ENCODE results near the gene FAXDC2. TPM values are rescaled to one million over a fixed set of nuclear protein-coding genes. Genes with fewer than 3 reads are reported as not detected.

The FAXDC2 gene
- total and polyA plus RNA-seq, 4 donors: 14.0 to 46.8 (median 28.2) TPM

DNA sequence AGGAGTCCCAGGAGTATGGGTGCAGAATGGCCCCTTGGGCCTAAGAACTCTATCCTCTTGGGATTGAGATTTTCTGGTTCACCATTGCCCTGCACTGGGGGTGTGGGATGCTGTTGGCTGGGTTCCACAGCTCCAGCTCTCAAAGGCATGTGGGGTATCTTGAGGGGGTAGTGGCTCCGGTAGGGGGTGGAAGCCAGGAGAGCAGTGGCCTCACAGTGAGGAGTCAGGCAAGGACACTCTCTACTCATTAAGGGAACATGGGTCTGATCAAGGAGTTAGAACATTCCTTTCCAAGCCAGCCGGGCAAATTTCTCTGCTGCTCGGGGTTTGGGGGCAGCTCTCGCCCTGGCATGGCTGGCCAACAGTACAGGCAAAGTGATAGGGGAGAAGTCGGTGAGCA, 62.2 kb downstream of the FAXDC2 start:
- Histone ChIP-seq H3K36me3 (ENCODE audit: control insufficient read depth in 1 of 2, insufficient read depth in 2 of 2, low read length in 1 of 2) (peaks cover 3 to 6% of the 10 kb centered on the region in 2 donors), H3K4me3 (ENCODE audit: low read length in 2 of 2) (no peak overlapping the region), H3K27me3 (ENCODE audit: control insufficient read depth in 1 of 2, insufficient read depth in 2 of 2, low read length in 1 of 2) (no peaks in the 10 kb centered on the region), H3K4me1 (ENCODE audit: control insufficient read depth in 1 of 2, insufficient read depth in 2 of 2, low read length in 2 of 2) (peaks cover 2 to 16% of the 10 kb centered on the region in 2 donors), H3K27ac (ENCODE audit: low read depth in 1 of 2, low read length in 2 of 2) (no peak overlapping the region), H3K9me3 (ENCODE audit: control insufficient read depth, low read length) (no peaks in the 10 kb centered on the region)
- DNase-seq (no peak), ATAC-seq (ENCODE audit: low FRiP score) (no peak)
- intact Hi-C loops (cut with DNase I): no loop called here
- 42 to 44% methylated on average over 5 of the region's 5 CpGs for WGBS, 2 donors

DNA sequence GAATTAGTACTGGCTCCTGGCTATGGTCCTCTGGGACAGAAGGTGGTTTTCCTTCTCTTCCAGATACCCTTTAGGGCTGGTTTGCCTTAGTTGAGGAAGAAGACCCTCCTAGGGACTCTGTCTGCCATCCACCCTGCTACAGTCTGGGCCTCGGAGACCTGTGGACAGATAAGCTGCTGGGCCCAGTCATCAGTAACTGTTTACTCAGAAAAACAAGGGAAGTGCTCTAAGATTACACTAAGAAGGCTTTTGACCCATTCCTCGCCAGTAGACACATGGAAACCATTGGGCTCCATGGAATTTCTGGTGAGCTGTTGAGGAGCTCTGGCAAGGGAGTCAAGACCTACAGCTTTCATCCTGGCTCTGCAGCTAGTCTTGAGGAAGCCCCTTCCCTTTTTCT, 64.0 kb downstream of the FAXDC2 start:
- Histone ChIP-seq H3K4me1 (ENCODE audit: control insufficient read depth in 1 of 2, insufficient read depth in 2 of 2, low read length in 2 of 2) (peaks cover 2 to 16% of the 10 kb centered on the region in 2 donors), H3K27ac (ENCODE audit: low read depth in 1 of 2, low read length in 2 of 2) (no peak overlapping the region), H3K36me3 (ENCODE audit: control insufficient read depth in 1 of 2, insufficient read depth in 2 of 2, low read length in 1 of 2) (peaks cover 0 to 2% of the 10 kb centered on the region in 2 donors), H3K9me3 (ENCODE audit: control insufficient read depth, low read length) (no peaks in the 10 kb centered on the region), H3K27me3 (ENCODE audit: control insufficient read depth in 1 of 2, insufficient read depth in 2 of 2, low read length in 1 of 2) (no peaks in the 10 kb centered on the region), H3K4me3 (ENCODE audit: low read length in 2 of 2) (no peak overlapping the region)
- WGBS, 2 donors: 50 to 59% methylated on average over 2 of the region's 2 CpGs
- ATAC-seq (ENCODE audit: low FRiP score): no peak
- intact Hi-C loops (cut with DNase I): no loop called here
- no peak for DNase-seq

DNA sequence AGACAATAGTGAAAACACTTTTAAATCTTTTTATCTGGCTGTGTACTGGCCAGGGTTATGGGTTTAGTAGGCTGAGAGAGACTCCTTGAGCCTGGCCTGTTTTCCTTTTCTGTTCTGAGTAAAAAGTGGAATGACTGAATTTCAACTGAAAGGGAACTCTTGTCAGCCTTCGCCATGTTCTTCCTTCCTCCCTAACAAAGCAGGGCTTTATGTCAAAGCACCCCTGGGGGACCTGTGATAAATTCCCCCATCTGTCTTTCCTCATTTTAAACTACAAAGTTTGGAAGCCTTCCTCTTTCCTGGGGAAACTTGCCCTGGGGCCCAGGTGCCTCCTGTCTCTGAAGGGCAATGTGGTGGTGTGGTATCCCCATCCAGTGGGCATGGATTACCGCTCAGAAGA, 65.5 kb downstream of the FAXDC2 start:
- no peak overlapping the region for H3K4me3 ChIP-seq (ENCODE audit: low read length in 2 of 2)
- H3K4me1 ChIP-seq (ENCODE audit: control insufficient read depth in 1 of 2, insufficient read depth in 2 of 2, low read length in 2 of 2): peaks cover 2 to 16% of the 10 kb centered on the region in 2 donors
- H3K36me3 ChIP-seq (ENCODE audit: control insufficient read depth in 1 of 2, insufficient read depth in 2 of 2, low read length in 1 of 2): no peaks in the 10 kb centered on the region
- H3K9me3 ChIP-seq (ENCODE audit: control insufficient read depth, low read length): no peaks in the 10 kb centered on the region
- WGBS, 2 donors: 97 to 98% methylated on average over 2 of the region's 2 CpGs
- H3K27me3 ChIP-seq (ENCODE audit: control insufficient read depth in 1 of 2, insufficient read depth in 2 of 2, low read length in 1 of 2): no peaks in the 10 kb centered on the region
- DNase-seq (no peak), ATAC-seq (ENCODE audit: low FRiP score) (no peak)
- H3K27ac ChIP-seq (ENCODE audit: low read depth in 1 of 2, low read length in 2 of 2): no peak overlapping the region
- intact Hi-C loops (cut with DNase I): no loop called here

DNA sequence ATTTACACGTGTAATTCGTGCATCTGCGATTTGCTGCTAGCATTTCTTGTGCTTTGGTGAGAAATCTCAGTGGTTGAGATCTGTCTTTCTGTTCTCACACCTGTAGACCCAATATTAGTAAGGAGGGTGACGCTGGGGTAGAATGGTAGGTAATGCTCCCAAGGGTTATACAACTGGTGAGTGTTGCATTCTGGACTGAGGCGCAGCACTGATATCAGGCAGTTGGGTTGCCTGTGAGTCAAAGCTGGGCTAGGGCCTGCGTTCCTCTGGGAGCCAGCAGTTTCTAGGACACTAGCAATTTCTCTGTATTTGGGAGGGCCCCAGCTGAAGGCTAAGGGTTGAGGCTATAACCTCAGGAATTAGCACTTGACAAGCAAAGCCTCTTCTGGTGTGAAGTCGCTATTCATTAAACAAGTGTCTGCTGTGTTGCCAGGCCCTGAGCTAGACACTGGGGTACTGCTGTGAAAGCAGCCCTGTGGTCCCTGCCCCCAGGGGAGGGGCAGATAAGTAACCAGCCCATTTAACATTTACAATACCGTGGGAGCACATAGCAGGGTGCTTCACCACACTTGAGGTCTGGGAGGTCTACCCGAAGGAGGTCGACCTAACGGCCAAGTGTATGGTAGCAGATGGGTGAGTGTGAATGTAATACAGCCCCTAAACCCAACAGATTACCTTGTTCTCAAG, 66.5 kb downstream of the FAXDC2 start:
- Histone ChIP-seq H3K27ac (ENCODE audit: low read depth in 1 of 2, low read length in 2 of 2) (no peak overlapping the region), H3K36me3 (ENCODE audit: control insufficient read depth in 1 of 2, insufficient read depth in 2 of 2, low read length in 1 of 2) (no peaks in the 10 kb centered on the region), H3K4me3 (ENCODE audit: low read length in 2 of 2) (no peak overlapping the region), H3K9me3 (ENCODE audit: control insufficient read depth, low read length) (no peaks in the 10 kb centered on the region), H3K4me1 (ENCODE audit: control insufficient read depth in 1 of 2, insufficient read depth in 2 of 2, low read length in 2 of 2) (peaks cover 2 to 16% of the 10 kb centered on the region in 2 donors), H3K27me3 (ENCODE audit: control insufficient read depth in 1 of 2, insufficient read depth in 2 of 2, low read length in 1 of 2) (no peaks in the 10 kb centered on the region)
- intact Hi-C loops (cut with DNase I): no loop called here
- ATAC-seq (ENCODE audit: low FRiP score): peak; percentile 37
- 62 to 65% methylated on average over 11 of the region's 11 CpGs for WGBS, 2 donors
- DNase-seq: no peak

DNA sequence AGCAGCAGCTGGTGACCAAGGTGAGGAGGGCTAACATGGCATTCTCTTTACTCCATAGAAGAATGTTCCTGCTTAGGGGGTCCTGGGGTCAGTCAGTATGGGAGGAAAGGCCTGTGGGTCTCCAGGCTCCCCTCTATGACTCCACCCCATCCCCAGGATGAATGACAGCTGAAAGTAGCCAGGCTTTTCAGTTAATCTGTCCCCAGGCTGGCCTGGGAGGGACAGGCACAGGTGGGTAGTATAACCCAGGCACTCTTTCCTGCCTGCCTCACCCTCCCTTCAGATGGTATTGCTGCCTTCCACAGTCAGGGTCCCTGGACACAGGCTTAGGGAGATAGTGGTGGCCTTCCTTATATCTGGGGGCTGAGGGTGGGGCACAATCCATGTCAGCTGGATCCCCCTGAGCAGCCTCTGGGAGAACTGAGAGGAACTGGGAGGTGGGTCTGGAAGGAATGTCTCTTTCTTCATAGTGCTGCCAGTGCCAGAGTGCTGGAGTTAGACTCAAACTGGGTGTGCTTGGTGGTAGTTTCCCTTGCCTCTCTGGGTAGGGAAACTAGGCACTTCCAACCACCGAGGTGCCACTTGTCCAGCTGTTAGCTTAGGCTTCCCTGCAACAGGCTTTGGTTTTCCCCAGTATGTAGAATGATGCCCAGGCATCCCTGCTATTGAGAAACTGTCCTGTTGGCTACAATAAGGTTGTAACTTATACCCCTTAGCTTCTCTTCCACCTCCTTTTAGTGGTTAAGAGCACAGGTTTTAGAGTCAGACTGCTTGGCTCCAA, 67.4 kb downstream of the FAXDC2 start:
- 21 to 58% methylated on average over 1 of the region's 1 CpG for WGBS, 2 donors
- no peaks in the 10 kb centered on the region for H3K9me3 ChIP-seq (ENCODE audit: control insufficient read depth, low read length)
- DNase-seq: no peak
- no peak overlapping the region for H3K27ac ChIP-seq (ENCODE audit: low read depth in 1 of 2, low read length in 2 of 2)
- H3K4me1 ChIP-seq (ENCODE audit: control insufficient read depth in 1 of 2, insufficient read depth in 2 of 2, low read length in 2 of 2): peaks cover 2 to 16% of the 10 kb centered on the region in 2 donors
- intact Hi-C loops (cut with DNase I): no loop called here
- no peak overlapping the region for H3K4me3 ChIP-seq (ENCODE audit: low read length in 2 of 2)
- H3K27me3 ChIP-seq (ENCODE audit: control insufficient read depth in 1 of 2, insufficient read depth in 2 of 2, low read length in 1 of 2): no peaks in the 10 kb centered on the region
- ATAC-seq (ENCODE audit: low FRiP score): peak; percentile 6
- no peaks in the 10 kb centered on the region for H3K36me3 ChIP-seq (ENCODE audit: control insufficient read depth in 1 of 2, insufficient read depth in 2 of 2, low read length in 1 of 2)

DNA sequence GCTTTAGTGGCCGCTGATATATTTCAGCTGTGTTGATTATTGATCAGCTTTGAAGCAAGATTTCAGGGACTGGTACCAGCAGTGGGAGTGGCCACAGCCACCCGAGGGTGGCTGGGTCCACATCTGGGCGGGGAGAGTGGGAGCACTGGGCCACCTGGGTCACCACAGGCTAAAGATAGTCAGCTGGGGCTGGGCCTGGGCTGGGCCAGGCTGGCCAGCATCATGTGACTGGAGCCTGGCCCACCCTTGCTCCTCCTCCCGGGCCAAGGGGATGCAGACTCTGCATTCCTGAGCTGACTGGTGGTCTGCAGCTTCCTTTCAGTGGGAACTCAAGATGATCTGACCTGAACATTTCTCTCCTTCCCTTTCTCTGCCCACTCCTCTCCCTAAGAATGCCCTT, 68.1 kb downstream of the FAXDC2 start:
- no peak overlapping the region for H3K27ac ChIP-seq (ENCODE audit: low read depth in 1 of 2, low read length in 2 of 2)
- WGBS, 2 donors: 49 to 58% methylated on average over 4 of the region's 4 CpGs

DNA sequence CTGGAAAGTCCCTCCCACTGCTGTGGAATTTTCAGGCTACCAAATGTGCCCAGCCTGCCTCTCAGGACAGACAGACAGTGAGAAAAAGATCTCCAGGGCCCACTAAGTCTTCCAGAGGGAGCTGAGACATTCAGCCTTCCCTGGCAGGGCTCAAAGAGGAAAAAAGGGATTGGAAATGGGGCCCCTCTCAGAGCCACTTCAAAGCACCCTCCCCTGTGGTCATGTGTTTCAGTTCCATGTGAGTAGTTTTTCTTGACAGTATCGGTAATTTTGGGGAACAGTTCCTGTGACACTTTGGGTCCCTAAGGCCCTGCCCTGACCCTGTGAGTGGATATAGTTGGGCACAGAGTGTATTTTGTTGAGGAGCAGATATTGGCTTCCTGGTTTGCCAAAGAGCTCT, 70.3 kb downstream of the FAXDC2 start:
- no peak overlapping the region for H3K4me3 ChIP-seq (ENCODE audit: low read length in 2 of 2)
- no peaks in the 10 kb centered on the region for H3K27me3 ChIP-seq (ENCODE audit: control insufficient read depth in 1 of 2, insufficient read depth in 2 of 2, low read length in 1 of 2)
- intact Hi-C loops (cut with DNase I): no loop called here
- ATAC-seq (ENCODE audit: low FRiP score): no peak
- 59 to 70% methylated on average over 1 of the region's 1 CpG for WGBS, 2 donors
- peaks cover 2 to 7% of the 10 kb centered on the region in 2 donors for H3K4me1 ChIP-seq (ENCODE audit: control insufficient read depth in 1 of 2, insufficient read depth in 2 of 2, low read length in 2 of 2)
- no peaks in the 10 kb centered on the region for H3K36me3 ChIP-seq (ENCODE audit: control insufficient read depth in 1 of 2, insufficient read depth in 2 of 2, low read length in 1 of 2)
- no peak overlapping the region for H3K27ac ChIP-seq (ENCODE audit: low read depth in 1 of 2, low read length in 2 of 2)
- no peak for DNase-seq
- H3K9me3 ChIP-seq (ENCODE audit: control insufficient read depth, low read length): no peaks in the 10 kb centered on the region

More for the DNA sequence above, 68.1 kb downstream of the FAXDC2 start:
- DNase-seq: no peak
- no peak for ATAC-seq (ENCODE audit: low FRiP score)
- no peak overlapping the region for H3K4me3 ChIP-seq (ENCODE audit: low read length in 2 of 2)
- no peaks in the 10 kb centered on the region for H3K9me3 ChIP-seq (ENCODE audit: control insufficient read depth, low read length)
- intact Hi-C loops (cut with DNase I): no loop called here
- peaks cover 2 to 13% of the 10 kb centered on the region in 2 donors for H3K4me1 ChIP-seq (ENCODE audit: control insufficient read depth in 1 of 2, insufficient read depth in 2 of 2, low read length in 2 of 2)
- H3K27me3 ChIP-seq (ENCODE audit: control insufficient read depth in 1 of 2, insufficient read depth in 2 of 2, low read length in 1 of 2): no peaks in the 10 kb centered on the region
- no peaks in the 10 kb centered on the region for H3K36me3 ChIP-seq (ENCODE audit: control insufficient read depth in 1 of 2, insufficient read depth in 2 of 2, low read length in 1 of 2)

DNA sequence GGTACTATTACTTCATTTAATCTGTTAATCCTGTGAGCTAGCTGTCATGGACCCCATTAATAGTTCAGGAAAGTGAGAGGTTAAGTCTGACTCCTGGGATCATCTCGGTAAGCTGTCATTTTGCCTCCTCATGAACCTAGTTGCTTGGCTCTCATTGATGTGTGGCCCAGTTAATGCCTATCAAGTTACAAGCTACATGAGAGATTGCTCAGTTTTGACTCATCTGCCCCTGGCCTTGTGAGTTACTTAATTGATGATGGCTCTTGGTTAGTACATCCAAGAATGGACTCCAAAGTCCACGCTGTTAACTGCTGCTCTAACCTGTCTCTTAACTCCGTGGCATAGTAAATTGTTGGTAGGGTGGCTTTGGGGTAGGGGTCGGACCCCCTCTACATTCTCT, 71.3 kb downstream of the FAXDC2 start:
- Histone ChIP-seq H3K4me3 (ENCODE audit: low read length in 2 of 2) (no peak overlapping the region), H3K9me3 (ENCODE audit: control insufficient read depth, low read length) (no peaks in the 10 kb centered on the region), H3K27ac (ENCODE audit: low read depth in 1 of 2, low read length in 2 of 2) (no peak overlapping the region), H3K4me1 (ENCODE audit: control insufficient read depth in 1 of 2, insufficient read depth in 2 of 2, low read length in 2 of 2) (peaks cover 2 to 3% of the 10 kb centered on the region in 2 donors), H3K36me3 (ENCODE audit: control insufficient read depth in 1 of 2, insufficient read depth in 2 of 2, low read length in 1 of 2) (no peaks in the 10 kb centered on the region), H3K27me3 (ENCODE audit: control insufficient read depth in 1 of 2, insufficient read depth in 2 of 2, low read length in 1 of 2) (no peaks in the 10 kb centered on the region)
- 91 to 92% methylated on average over 4 of the region's 4 CpGs for WGBS, 2 donors
- ATAC-seq (ENCODE audit: low FRiP score) (no peak), DNase-seq (no peak)
- intact Hi-C loops (cut with DNase I): no loop called here

DNA sequence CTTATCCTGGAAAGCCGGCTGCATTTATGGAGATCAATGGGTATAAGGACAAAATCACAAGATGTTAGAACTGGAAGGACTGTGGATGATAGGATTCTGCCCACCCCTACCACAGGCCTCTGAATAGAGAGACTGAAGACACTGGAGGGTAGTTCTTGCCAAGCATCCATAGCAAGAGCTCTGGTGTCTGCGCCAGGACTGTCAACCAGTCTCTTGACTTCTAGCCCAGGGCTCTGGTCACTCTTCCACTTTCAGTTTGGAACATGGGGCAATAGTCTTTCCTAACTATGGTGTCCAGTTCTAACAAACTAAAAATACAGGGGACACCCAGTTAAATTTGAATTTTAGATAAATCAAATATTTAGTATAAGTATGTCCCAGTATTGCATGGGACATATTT, 71.9 kb downstream of the FAXDC2 start:
- intact Hi-C loops (cut with DNase I): no loop called here
- 90 to 97% methylated on average over 2 of the region's 2 CpGs for WGBS, 2 donors
- H3K4me3 ChIP-seq (ENCODE audit: low read length in 2 of 2): no peak overlapping the region
- H3K4me1 ChIP-seq (ENCODE audit: control insufficient read depth in 1 of 2, insufficient read depth in 2 of 2, low read length in 2 of 2): no peaks in the 10 kb centered on the region
- H3K36me3 ChIP-seq (ENCODE audit: control insufficient read depth in 1 of 2, insufficient read depth in 2 of 2, low read length in 1 of 2): no peaks in the 10 kb centered on the region
- DNase-seq (no peak), ATAC-seq (ENCODE audit: low FRiP score) (no peak)
- no peaks in the 10 kb centered on the region for H3K27me3 ChIP-seq (ENCODE audit: control insufficient read depth in 1 of 2, insufficient read depth in 2 of 2, low read length in 1 of 2)
- no peak overlapping the region for H3K27ac ChIP-seq (ENCODE audit: low read depth in 1 of 2, low read length in 2 of 2)
- H3K9me3 ChIP-seq (ENCODE audit: control insufficient read depth, low read length): no peaks in the 10 kb centered on the region

Data from aorta (tissue), 5 donors.